Activated naive CD4-positive, alpha-beta T cell treated with anti-CD3 and anti-CD28 coated beads, Interleukin-2, amount 50 U/mL, for 24 hours (primary cell): ENCODE measurements around the gene MGST1.
"Not testable (repeated sequence)": the region's sequence is repeated elsewhere in the genome, so short reads cannot be mapped to it uniquely, and the experiment has no call there.

ENCODE experiments used
- H3K27ac Mint-ChIP-seq: one replicate; pipeline ENCODE4 v1.8.0; 2021; ENCODE audit warnings: mild to moderate bottlenecking, mixed read lengths
- H3K27me3 Mint-ChIP-seq: one replicate; pipeline ENCODE4 v1.8.0; 2021; ENCODE audit warnings: mixed read lengths
- H3K36me3 Mint-ChIP-seq: one replicate; pipeline ENCODE4 v1.8.0; 2021; ENCODE audit warnings: mixed read lengths
- H3K4me1 Mint-ChIP-seq: one replicate; pipeline ENCODE4 v1.8.0; 2021; ENCODE audit warnings: mixed read lengths
- H3K4me3 Mint-ChIP-seq: one replicate; pipeline ENCODE4 v1.8.0; 2021; ENCODE audit warnings: mild to moderate bottlenecking, mixed read lengths
- H3K9me3 Mint-ChIP-seq: one replicate; pipeline ENCODE4 v1.8.0; 2021; ENCODE audit warnings: mixed read lengths

MGST1 gene

DNA sequence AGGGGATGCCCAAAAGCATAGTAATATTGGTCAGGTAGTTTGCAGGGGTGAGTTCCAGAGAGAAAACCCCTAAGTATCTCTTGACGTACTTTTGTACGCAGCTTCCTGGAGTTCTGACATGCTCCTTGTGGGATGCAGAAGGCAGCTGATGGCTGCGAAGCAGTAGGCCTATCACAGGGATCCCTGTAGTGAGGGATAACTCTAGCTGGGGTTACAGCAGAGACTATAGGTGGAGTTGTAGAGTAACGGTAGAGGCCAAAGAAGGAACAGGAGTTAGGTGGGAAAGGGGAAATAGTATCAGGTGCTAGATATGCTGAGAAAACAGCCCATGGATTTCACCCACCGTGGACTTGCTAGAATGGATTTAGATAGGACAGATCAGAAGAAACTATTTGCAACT lies 37.3 kb downstream of the MGST1 start:
- Mint-ChIP-seq H3K27ac (no peak overlapping the region), H3K4me1 (no peaks in the 10 kb centered on the region), H3K27me3 (peaks cover 2% of the 10 kb centered on the region), H3K4me3 (no peak overlapping the region), H3K36me3 (no peaks in the 10 kb centered on the region), H3K9me3 (peaks cover 4% of the 10 kb centered on the region)

DNA sequence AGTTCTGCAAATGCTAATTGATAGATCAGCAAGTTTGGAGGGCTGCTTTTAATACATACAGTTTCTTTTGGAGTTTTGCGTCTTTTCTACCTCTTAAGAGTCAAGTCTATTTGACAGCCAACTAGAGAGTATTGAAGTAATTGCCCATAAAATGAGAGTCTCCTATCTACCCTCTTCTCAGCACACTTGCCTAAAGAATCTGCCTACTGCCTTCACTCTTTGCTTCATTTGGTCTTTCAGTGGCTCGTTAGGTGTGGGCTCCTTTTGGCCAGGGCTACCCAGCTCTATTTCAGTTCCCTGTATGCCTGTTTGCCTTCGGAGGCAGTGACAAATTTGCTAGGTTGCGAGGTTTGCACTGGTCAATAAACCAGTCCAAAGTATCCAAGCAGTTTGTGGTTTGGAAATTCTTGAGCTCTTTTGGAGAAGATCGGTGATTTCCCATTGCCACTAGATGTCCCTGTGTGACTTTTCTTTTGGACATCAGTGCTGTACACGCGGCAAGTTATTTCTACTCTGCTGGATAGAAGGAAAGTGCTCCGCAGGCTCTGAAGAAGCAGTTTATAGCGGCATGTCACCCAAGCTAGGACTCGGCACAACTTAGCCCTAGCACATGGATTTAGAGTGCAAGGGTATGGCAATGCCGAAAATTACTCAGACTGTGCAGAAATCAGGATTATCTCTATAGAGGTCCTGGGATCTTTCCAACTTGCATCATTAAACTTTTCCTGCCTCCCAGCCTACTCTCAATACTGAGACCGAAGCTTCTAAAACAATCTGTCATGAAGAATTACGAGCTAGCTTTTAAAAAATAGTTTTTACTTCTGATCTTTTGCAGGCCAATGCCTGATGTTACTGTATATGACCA lies 38.6 kb downstream of the MGST1 start:
- Mint-ChIP-seq H3K36me3 (no peaks in the 10 kb centered on the region), H3K27ac (no peak overlapping the region), H3K27me3 (peaks cover 2% of the 10 kb centered on the region), H3K4me1 (no peaks in the 10 kb centered on the region), H3K9me3 (peaks cover 4% of the 10 kb centered on the region), H3K4me3 (no peak overlapping the region)

DNA sequence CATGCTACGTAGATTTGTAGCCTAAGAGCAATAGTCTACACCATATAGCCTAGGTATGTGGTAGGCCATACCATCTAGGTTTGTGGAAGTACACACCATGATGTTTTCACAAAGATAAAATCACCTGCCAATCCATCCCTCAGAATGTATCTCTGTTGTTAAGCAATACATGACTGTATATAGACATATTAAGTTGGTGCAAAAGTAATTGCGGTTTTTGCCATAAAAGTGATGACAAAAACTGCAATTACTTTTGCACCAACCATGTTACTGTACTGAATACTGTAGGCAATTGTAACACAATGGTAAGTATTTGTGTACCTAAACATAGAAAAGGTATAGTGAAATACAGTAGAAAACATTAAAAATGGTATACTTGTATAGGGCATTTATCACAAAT lies 40.5 kb downstream of the MGST1 start:
- peaks cover 2% of the 10 kb centered on the region for H3K27me3 Mint-ChIP-seq
- no peaks in the 10 kb centered on the region for H3K36me3 Mint-ChIP-seq
- no peak overlapping the region for H3K4me3 Mint-ChIP-seq
- H3K27ac Mint-ChIP-seq: no peak overlapping the region
- H3K4me1 Mint-ChIP-seq: no peaks in the 10 kb centered on the region
- peaks cover 9% of the 10 kb centered on the region for H3K9me3 Mint-ChIP-seq

DNA sequence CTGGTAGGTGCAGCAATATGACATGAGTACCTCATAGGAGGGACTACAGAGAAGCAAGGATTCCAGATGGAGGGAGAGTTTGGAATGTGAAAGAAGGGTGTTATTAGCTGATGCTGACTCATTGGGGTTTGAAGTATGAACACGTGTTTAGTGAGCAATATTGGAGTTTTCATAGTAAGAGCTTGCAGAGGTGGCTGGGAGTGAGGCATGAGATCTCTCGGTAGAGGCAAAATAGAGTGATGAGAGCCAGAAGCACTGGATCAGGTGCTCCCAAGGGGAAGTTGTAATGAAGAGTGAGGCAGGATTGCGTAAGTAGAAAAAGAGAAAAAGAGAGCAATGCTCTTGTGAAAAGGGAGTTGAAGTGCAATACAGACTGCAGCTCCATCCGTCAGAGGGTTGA lies 42.1 kb downstream of the MGST1 start:
- Mint-ChIP-seq H3K27me3 (no peaks in the 10 kb centered on the region), H3K9me3 (peaks cover 9% of the 10 kb centered on the region), H3K36me3 (no peaks in the 10 kb centered on the region), H3K27ac (no peak overlapping the region), H3K4me1 (no peaks in the 10 kb centered on the region), H3K4me3 (no peak overlapping the region)

DNA sequence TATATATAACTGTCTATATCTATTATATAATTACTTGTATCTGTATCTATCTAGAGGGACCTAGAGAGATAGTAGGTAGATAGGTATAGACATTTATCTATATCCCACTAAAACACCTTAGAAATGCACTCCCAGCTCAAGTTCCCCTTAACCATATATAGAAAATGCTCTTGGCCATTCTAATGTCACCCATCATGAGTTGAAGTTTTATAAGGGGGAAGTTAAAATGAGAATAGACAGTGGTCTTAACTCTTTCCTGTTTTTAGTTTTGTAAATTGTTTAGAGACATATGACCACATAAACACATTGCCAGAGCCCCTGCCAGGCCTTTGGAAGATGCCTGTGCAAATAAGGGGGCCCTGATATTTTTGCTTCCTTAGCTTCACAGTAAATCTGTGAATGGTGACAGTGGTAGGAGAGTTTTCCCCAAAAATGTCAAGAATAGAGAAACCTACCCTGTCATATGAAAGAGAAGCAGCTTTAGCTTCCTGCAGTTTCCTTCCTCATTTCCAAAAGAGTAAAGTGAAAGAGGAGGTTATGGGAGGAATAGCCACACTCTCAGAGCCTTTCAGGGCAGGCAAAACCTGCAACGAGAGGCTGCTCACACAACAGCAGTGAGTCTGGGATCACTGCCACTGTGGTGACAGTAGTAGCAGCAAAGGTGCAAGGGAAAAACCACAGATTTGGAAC lies 45.5 kb downstream of the MGST1 start:
- no peaks in the 10 kb centered on the region for H3K36me3 Mint-ChIP-seq
- no peaks in the 10 kb centered on the region for H3K4me1 Mint-ChIP-seq
- H3K27ac Mint-ChIP-seq: no peak overlapping the region
- H3K9me3 Mint-ChIP-seq: peaks cover 9% of the 10 kb centered on the region
- no peaks in the 10 kb centered on the region for H3K27me3 Mint-ChIP-seq
- H3K4me3 Mint-ChIP-seq: no peak overlapping the region

DNA sequence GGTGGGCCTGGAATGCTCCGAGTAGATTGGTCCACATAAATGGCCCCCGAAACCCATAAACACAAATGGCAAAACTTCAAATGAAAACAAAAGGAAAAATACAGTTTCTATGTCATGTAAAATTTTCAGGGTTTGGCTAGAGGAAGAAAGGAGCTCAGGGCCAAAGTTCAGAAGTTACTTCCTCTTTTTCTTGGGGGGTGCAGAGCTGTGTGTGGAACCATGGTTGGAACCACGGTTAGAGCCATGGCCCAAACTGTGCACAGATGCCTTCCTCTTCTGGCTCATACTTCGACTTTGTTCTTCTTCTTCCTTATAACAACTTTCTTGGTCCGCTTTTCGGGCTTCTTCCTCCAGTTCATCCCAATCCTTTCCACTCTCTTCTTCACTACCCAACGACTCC lies 51.7 kb downstream of the MGST1 start:
- H3K4me3 Mint-ChIP-seq: no peak overlapping the region
- no peaks in the 10 kb centered on the region for H3K4me1 Mint-ChIP-seq
- H3K27ac Mint-ChIP-seq: no peak overlapping the region
- no peaks in the 10 kb centered on the region for H3K27me3 Mint-ChIP-seq
- H3K9me3 Mint-ChIP-seq: peaks cover 5% of the 10 kb centered on the region
- H3K36me3 Mint-ChIP-seq: no peaks in the 10 kb centered on the region

DNA sequence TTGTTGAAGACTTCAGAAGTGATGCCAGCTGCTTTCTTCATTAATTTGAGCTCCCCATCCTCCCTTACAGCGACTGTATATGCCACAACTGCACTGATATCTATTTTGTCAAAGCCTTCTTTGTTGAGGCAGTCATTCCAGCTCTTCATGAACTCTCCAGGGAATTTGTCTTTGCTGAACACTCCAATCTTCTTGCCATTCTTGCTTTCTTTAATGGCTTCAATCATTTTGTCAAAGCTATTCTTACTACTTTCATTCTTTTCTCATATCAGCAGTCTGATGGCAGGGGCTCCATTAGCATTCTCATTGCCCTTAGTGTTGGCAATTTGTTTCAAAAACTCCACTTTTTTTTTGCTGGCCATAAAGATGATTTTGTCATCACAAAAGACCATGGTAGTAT lies 54.4 kb downstream of the MGST1 start:
- H3K4me3 Mint-ChIP-seq, H3K36me3 Mint-ChIP-seq, H3K4me1 Mint-ChIP-seq, H3K27me3 Mint-ChIP-seq, H3K9me3 Mint-ChIP-seq, H3K27ac Mint-ChIP-seq: not testable (repeated sequence)

DNA sequence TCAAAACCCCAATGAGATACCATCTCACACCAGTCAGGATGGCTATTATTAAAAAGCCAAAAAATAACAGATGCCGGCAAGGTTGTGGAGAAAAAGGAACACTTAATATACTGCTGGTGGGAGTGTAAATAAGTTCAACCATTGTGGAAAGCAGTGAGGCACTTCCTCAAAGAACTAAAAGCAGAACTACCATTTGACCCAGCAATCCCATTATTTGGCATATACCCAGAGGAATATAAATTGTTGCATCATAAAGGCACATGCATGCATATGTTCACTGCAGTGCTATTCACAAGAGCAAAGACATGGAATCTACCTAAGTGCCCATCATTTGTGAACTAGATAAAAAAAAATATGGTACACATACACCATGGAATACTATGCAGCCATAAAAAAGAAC lies 59.9 kb downstream of the MGST1 start:
- Mint-ChIP-seq H3K27ac (no peak overlapping the region), H3K36me3 (no peaks in the 10 kb centered on the region), H3K9me3 (peaks cover 20% of the 10 kb centered on the region), H3K27me3 (no peaks in the 10 kb centered on the region), H3K4me3 (no peak overlapping the region), H3K4me1 (no peaks in the 10 kb centered on the region)
